ENCODE data around the gene DIP2C.

DIP2C gene

DNA sequence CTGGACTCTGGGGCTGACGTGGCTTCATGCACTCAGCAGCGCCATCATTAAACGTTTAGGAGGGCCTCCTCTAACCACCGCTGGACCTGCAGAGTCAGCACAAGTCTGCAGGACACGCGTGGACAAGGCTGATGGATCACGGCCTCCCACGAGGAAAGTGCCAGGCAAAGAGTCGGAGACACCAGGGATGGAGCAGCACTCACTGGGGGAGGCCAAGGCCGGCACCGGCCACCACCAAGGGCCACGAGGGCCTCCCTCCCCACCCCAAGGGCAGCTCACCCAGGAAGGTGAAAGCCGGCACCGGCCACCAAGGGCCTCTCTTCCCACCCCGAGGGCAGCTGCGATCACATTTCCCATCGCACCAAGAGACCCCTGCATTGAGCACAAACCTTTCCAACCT lies 91.5 kb downstream of the DIP2C start:
- TF ChIP-seq, protein P1, sequence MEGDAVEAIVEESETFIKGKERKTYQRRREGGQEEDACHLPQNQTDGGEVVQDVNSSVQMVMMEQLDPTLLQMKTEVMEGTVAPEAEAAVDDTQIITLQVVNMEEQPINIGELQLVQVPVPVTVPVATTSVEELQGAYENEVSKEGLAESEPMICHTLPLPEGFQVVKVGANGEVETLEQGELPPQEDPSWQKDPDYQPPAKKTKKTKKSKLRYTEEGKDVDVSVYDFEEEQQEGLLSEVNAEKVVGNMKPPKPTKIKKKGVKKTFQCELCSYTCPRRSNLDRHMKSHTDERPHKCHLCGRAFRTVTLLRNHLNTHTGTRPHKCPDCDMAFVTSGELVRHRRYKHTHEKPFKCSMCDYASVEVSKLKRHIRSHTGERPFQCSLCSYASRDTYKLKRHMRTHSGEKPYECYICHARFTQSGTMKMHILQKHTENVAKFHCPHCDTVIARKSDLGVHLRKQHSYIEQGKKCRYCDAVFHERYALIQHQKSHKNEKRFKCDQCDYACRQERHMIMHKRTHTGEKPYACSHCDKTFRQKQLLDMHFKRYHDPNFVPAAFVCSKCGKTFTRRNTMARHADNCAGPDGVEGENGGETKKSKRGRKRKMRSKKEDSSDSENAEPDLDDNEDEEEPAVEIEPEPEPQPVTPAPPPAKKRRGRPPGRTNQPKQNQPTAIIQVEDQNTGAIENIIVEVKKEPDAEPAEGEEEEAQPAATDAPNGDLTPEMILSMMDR (IDR thresholded peaks at IDR 0.05): no peak

DNA sequence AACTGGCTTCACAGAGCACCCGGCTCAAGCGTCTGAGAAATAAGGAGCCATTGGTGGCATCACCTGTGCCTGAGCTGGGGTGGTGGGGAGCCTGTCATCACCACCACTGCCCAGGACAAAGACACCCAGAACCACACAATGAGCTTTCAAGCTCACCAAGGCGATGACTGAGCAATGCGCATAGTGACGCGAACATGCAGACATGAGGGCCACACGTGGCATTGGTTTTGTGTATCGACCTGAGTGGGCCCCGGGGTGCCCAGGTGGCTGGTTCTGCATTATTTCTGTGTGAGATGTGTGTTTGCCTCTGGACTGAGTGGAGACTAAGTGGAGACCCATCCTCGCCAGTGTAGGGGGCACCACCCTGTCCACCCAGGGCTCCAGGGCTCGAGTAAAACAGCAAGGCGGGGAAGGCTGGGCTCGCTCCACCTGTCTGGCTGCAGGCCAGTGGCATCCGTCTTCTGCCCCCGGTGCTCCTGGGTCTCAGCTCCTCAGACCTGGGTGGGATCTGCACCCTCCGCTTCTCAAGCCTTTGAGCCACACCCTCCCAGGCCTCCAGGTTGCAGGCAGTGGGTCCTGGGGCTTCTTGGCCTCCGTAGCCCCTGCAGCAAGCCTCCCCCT lies 92.6 kb downstream of the DIP2C start:
- TF ChIP-seq, protein P1 (IDR thresholded peaks at IDR 0.05): no peak

- TF ChIP-seq, protein P1 (IDR thresholded peaks at IDR 0.05): no peak
These were observed 94.0 kb downstream of the DIP2C start for GRCh38 chr10:595473-595872.

- TF ChIP-seq, protein P1 (IDR thresholded peaks at IDR 0.05): no peak
These were observed 94.7 kb downstream of the DIP2C start for GRCh38 chr10:594584-595270.

GRCh38 chr10:593901-594457 lies 95.5 kb downstream of the DIP2C start:
- TF ChIP-seq, protein P1 (IDR thresholded peaks at IDR 0.05): no peak

DNA sequence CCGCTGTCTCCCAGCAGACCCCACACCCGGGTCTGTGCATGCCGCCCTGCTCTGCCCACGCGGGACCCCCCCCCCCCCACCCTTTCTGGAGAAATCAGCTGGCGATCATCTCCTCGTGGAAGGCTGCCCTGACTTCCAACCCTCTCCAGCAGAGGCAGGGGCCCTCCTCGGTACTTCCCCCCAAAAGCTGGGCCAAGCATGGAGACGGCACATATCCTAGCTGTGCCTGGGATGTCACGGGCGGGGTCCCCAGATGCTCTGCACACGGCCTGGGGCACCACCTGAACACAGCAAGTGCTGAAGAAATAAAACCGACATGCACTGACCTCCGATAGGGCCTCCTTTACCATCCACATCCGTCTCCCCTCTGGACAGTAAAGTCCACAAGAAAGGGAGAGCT lies 96.0 kb downstream of the DIP2C start:
- TF ChIP-seq, protein P1 (IDR thresholded peaks at IDR 0.05): no peak

GRCh38 chr10:593016-593415 lies 96.5 kb downstream of the DIP2C start:
- TF ChIP-seq, protein P1 (IDR thresholded peaks at IDR 0.05): no peak

All from LNCAP (cell line).